Measurements from ENCODE around the gene RLF.

- TF ChIP-seq CTCF (conservative IDR thresholded peaks at IDR 0.05) (peak; percentile 27), ZFX (IDR thresholded peaks at IDR 0.05) (no peak; the same call in 1 of the 2 replicates)
These were observed 756 bp downstream of the RLF start for GRCh38 chr1:40161888-40162397.

Measured in C4-2B (cell line).